GM12874 (cell line): Measurements from ENCODE around the gene FRMD4A.

ENCODE experiments used
- TF ChIP-seq, protein P1 (sequence below): IDR thresholded peaks from 2 replicates; pipeline ENCODE4 v1.5.1; 2011; ENCODE audit warnings: low read depth, mild to moderate bottlenecking, control low read depth, low read length, moderate library complexity; ENCODE audit not compliant: insufficient read depth

Gene FRMD4A

DNA sequence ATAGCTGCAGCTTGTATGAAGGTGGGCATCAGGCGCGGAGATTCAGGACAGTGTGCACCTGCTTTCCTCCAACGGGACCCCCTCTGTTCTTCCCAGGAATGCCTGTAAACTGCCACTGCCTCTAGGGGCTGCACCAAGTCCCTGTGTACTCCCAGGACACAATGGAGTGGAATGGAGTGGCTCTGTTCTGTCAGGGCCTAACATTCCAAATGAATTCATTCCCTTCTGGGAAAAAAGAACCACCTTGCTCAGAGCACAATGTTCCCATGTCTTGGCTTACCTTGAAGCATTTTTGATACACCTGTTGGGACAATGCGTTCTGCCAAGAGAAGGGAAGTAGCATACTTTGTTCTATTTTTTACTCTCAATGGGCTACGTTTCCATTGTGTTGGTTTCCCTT, 339.4 kb downstream of the FRMD4A start:
- TF ChIP-seq, protein P1, sequence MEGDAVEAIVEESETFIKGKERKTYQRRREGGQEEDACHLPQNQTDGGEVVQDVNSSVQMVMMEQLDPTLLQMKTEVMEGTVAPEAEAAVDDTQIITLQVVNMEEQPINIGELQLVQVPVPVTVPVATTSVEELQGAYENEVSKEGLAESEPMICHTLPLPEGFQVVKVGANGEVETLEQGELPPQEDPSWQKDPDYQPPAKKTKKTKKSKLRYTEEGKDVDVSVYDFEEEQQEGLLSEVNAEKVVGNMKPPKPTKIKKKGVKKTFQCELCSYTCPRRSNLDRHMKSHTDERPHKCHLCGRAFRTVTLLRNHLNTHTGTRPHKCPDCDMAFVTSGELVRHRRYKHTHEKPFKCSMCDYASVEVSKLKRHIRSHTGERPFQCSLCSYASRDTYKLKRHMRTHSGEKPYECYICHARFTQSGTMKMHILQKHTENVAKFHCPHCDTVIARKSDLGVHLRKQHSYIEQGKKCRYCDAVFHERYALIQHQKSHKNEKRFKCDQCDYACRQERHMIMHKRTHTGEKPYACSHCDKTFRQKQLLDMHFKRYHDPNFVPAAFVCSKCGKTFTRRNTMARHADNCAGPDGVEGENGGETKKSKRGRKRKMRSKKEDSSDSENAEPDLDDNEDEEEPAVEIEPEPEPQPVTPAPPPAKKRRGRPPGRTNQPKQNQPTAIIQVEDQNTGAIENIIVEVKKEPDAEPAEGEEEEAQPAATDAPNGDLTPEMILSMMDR = no peak

GRCh38 chr10:13990946-13991345, 339.8 kb downstream of the FRMD4A start:
- TF ChIP-seq, protein P1 = no peak

GRCh38 chr10:13990392-13990805, 340.3 kb downstream of the FRMD4A start:
- TF ChIP-seq, protein P1 = no peak

- TF ChIP-seq, protein P1 = no peak
Observed at GRCh38 chr10:13989616-13990015, 341.1 kb downstream of the FRMD4A start.

DNA sequence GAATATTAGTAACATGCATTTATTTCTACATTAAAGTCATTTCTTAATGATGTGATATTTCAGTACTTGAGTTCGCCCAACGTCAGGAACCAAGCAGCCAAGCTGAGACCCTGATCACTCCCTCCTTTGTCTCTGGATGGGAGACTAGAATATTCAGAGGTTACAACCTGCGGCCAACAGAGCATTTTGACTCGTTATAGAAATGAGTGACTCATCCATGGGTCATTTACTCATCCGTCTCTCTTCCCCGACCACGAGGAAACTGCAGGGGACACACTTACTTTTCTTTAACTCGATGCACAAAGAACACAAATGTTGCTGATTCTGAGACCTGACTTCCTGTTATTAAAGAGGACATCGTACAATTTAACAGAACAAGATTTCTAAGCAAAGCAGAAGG, 343.3 kb downstream of the FRMD4A start:
- TF ChIP-seq, protein P1 = no peak

- TF ChIP-seq, protein P1 = no peak
Observed at GRCh38 chr10:13984647-13985155, 346.0 kb downstream of the FRMD4A start.

DNA sequence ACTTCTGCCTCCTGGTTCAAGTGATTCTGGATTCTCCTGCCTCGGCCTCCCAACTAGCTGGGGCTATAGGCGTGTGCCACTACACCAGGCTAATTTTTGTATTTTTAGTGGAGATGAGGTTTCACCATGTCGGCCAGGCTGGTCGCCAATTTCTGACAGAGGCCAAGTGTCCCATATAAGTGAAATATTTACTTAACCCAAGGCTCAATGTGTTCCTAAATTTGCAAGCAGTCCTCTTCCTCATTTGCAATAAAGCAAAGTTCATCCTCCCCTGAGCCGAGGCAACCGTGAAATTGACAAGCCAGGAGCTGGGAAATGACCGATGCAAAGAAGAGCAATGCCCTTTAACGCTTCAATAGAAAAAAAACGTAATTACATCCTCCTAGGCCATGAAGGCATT, 347.7 kb downstream of the FRMD4A start:
- TF ChIP-seq, protein P1 = no peak
